ENCODE results near the gene RAC2. TPM values are rescaled to one million over a fixed set of nuclear protein-coding genes. Genes with fewer than 3 reads are reported as not detected.

Gene RAC2
- total and polyA plus RNA-seq, 2 of the 8 experiments (the other 6 are each of a cell fraction or from before 2014, with no cell fraction given): 2.3 to 4.3 TPM

DNA sequence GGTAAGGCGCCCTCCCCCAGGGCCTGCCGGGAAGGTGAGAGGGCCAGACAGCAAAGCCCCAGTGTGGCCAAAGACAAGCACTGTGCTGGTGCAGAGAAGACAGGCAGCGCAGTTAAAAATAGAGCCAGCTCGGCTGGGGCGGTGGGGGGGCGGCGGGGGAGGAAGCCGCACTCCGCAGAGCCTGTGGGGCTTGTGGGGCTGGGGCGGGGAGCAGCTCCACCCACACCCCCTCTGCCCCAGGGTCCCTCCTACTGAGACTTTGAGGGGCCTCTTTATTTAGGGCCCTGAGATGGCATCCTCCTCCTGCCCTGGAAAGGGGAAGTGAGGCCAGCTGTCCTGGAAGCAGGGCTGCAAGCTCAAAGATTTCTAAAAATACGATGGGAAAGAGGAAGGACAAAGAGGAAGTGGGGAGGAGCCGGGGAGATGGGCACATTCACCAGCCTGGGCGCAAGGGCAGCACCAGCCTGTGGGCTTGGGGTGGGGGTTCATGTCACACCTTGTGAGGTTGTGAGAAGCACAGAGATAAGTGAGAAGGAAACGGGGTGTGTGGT is 40.8 kb upstream of the RAC2 start (continued):
- TF ChIP-seq CHD7 (IDR thresholded peaks at IDR 0.05; ENCODE audit: insufficient replicate concordance, low read length) (no peak), JUN (IDR thresholded peaks at IDR 0.05; ENCODE audit: low read depth, low read length) (no peak), CBX5 (IDR thresholded peaks at IDR 0.05; ENCODE audit: low read depth, low read length) (no peak), SIRT6 (IDR thresholded peaks at IDR 0.05; ENCODE audit: low read length) (no peak), BCL11A (IDR thresholded peaks at IDR 0.05; ENCODE audit: low read depth in 2 of 2, low read length in 2 of 2) (no peak), KDM4A (IDR thresholded peaks at IDR 0.05; ENCODE audit: low read depth, low read length, severe bottlenecking) (no peak), EP300 (IDR thresholded peaks at IDR 0.05; ENCODE audit: borderline replicate concordance in 1 of 2, low read depth in 2 of 2, low read length in 2 of 2) (no peak), TAF1 (IDR thresholded peaks at IDR 0.05; ENCODE audit: low read depth, low read length) (no peak), HDAC2 (IDR thresholded peaks at IDR 0.05; ENCODE audit: borderline replicate concordance in 1 of 2, low read depth in 2 of 2, low read length in 2 of 2) (no peak), RAD21 (IDR thresholded peaks at IDR 0.05 in 1 of 2, conservative IDR thresholded peaks at IDR 0.05 in 1 of 2; ENCODE audit: low read depth in 2 of 2, low read length in 2 of 2) (no peak), POU5F1 (IDR thresholded peaks at IDR 0.05; ENCODE audit: low read depth, low read length) (no peak)
